Neutrophil (primary cell): ENCODE measurements around the gene GCSH.

Source experiments
- H3K27ac ChIP-seq: fragments of 200-600 bp; sonication (generic); 2 replicates; pipeline ENCODE4 v1.5.1; 2016; ENCODE audit warnings: mild to moderate bottlenecking, moderate library complexity
- H3K27me3 ChIP-seq: fragments of 200-600 bp; sonication (generic); 2 replicates; pipeline ENCODE4 v1.6.0; 2016; ENCODE audit warnings: mild to moderate bottlenecking
- H3K36me3 ChIP-seq: fragments of 200-600 bp; sonication (generic); 2 replicates; pipeline ENCODE4 v1.5.1; 2017
- H3K4me1 ChIP-seq, 2 experiments: fragments of 200-600 bp in 1 of 2; sonication (generic) in 1 of 2; 1 replicate in 1 of 2; 2 replicates in 1 of 2; pipeline versions ENCODE4 v1.5.1 to v1.6.1; 2013 to 2016; ENCODE audit warnings: low read depth in 1 of 2, low read length in 1 of 2, mild to moderate bottlenecking in 1 of 2, moderate library complexity in 1 of 2; ENCODE audit not compliant: control insufficient read depth in 1 of 2, insufficient read depth in 1 of 2
- H3K4me3 ChIP-seq, 2 experiments: fragments of 200-600 bp in 1 of 2; sonication (generic) in 1 of 2; 1 replicate in 1 of 2; 2 replicates in 1 of 2; pipeline ENCODE4 v1.5.1; 2013 to 2016; ENCODE audit warnings: low read depth in 1 of 2, low read length in 1 of 2, mild to moderate bottlenecking in 1 of 2, moderate library complexity in 1 of 2
- H3K9me3 ChIP-seq: fragments of 200-600 bp; sonication (generic); 2 replicates; pipeline ENCODE4 v1.5.1; 2016
- CTCF ChIP-seq: fragments of 200-600 bp; sonication (generic); IDR thresholded peaks from 2 replicates; pipeline ENCODE4 v1.5.1; 2016; ENCODE audit warnings: antibody characterized with exemption

The GCSH gene

GRCh38 chr16:81070979-81071378 lies 25.2 kb downstream of the GCSH start:
- TF ChIP-seq CTCF = no peak
- H3K4me3 ChIP-seq = no peak overlapping the region
- H3K4me1 ChIP-seq = peaks cover 0 to under 1% of the 10 kb centered on the region in 2 experiments
- no peaks in the 10 kb centered on the region for H3K9me3 ChIP-seq
- no peaks in the 10 kb centered on the region for H3K36me3 ChIP-seq
- H3K27ac ChIP-seq = no peak overlapping the region
- H3K27me3 ChIP-seq = no peaks in the 10 kb centered on the region

GRCh38 chr16:81069063-81069462 lies 27.1 kb downstream of the GCSH start:
- H3K4me3 ChIP-seq = no peak overlapping the region
- H3K36me3 ChIP-seq = no peaks in the 10 kb centered on the region
- no peak overlapping the region for H3K27ac ChIP-seq
- no peaks in the 10 kb centered on the region for H3K27me3 ChIP-seq
- no peak for TF ChIP-seq CTCF
- no peaks in the 10 kb centered on the region for H3K9me3 ChIP-seq
- no peaks in the 10 kb centered on the region for H3K4me1 ChIP-seq

GRCh38 chr16:81067166-81067565 lies 29.0 kb downstream of the GCSH start:
- no peaks in the 10 kb centered on the region for H3K4me1 ChIP-seq
- no peaks in the 10 kb centered on the region for H3K36me3 ChIP-seq
- H3K4me3 ChIP-seq = no peak overlapping the region
- H3K9me3 ChIP-seq = no peaks in the 10 kb centered on the region
- no peaks in the 10 kb centered on the region for H3K27me3 ChIP-seq
- no peak overlapping the region for H3K27ac ChIP-seq
- TF ChIP-seq CTCF = no peak

- Histone ChIP-seq H3K4me3 (no peak overlapping the region), H3K27me3 (no peaks in the 10 kb centered on the region), H3K4me1 (no peaks in the 10 kb centered on the region), H3K27ac (no peak overlapping the region), H3K36me3 (no peaks in the 10 kb centered on the region), H3K9me3 (no peaks in the 10 kb centered on the region)
- TF ChIP-seq CTCF = no peak
Measured at GRCh38 chr16:81066681-81067080, 29.5 kb downstream of the GCSH start.

- Histone ChIP-seq H3K36me3 (no peaks in the 10 kb centered on the region), H3K4me1 (no peaks in the 10 kb centered on the region), H3K9me3 (no peaks in the 10 kb centered on the region), H3K4me3 (no peak overlapping the region), H3K27me3 (no peaks in the 10 kb centered on the region), H3K27ac (no peak overlapping the region)
- no peak for TF ChIP-seq CTCF
Measured at GRCh38 chr16:81061871-81062608, 34.2 kb downstream of the GCSH start.
